ENCODE data around the gene BATF.

The BATF gene

GRCh38 chr14:75562489-75562888 is 40.2 kb downstream of the BATF start:
- ChIA-PET POLR2A (no interaction called here), CTCF (interaction anchor here (1.2 to 2.7 kb wide), 4 partner anchors 9 to 254 kb away, joined by 3 to 27 read pairs (median 12); no protein-coding TSS in a partner anchor)
- no peak for TF ChIP-seq ELF4 (IDR thresholded peaks at IDR 0.05)
- DNase-seq (ENCODE audit: extremely low spot score): no peak

- ChIA-PET POLR2A (no interaction called here), CTCF (interaction anchor here (0.5 kb wide), 1 partner anchor 269 kb away, joined by 4 read pairs; no protein-coding TSS in a partner anchor)
- DNase-seq (ENCODE audit: extremely low spot score): no peak
- TF ChIP-seq LEF1 (IDR thresholded peaks at IDR 0.05; ENCODE audit: borderline replicate concordance) (no peak), PKNOX1 (IDR thresholded peaks at IDR 0.05) (peak; percentile 34; the same call in 1 of the 2 replicates)
These were observed 41.7 kb downstream of the BATF start for GRCh38 chr14:75563931-75564330.

- ChIA-PET CTCF (no interaction called here), POLR2A (no interaction called here)
- DNase-seq (ENCODE audit: extremely low spot score): no peak
- TF ChIP-seq FOXM1 (IDR thresholded peaks at IDR 0.05; ENCODE audit: borderline replicate concordance): no peak
- TF ChIP-seq SP1 (IDR thresholded peaks at IDR 0.05): no peak
- no peak for TF ChIP-seq HDGF (IDR thresholded peaks at IDR 0.05; ENCODE audit: borderline replicate concordance)
- no peak for TF ChIP-seq TARDBP (IDR thresholded peaks at IDR 0.05)
- no peak for TF ChIP-seq FOXA1 (IDR thresholded peaks at IDR 0.05)
These were observed 42.8 kb downstream of the BATF start for GRCh38 chr14:75565056-75565455.

- TF ChIP-seq SP1 (IDR thresholded peaks at IDR 0.05): no peak
- no peak for TF ChIP-seq NFRKB (IDR thresholded peaks at IDR 0.05)
- TF ChIP-seq CTBP1 (IDR thresholded peaks at IDR 0.05; ENCODE audit: borderline replicate concordance): no peak
- TF ChIP-seq FOXK2 (IDR thresholded peaks at IDR 0.05): no peak
- TF ChIP-seq FOXM1 (IDR thresholded peaks at IDR 0.05; ENCODE audit: borderline replicate concordance): no peak
- no peak for TF ChIP-seq BHLHE40 (IDR thresholded peaks at IDR 0.05; ENCODE audit: borderline replicate concordance)
- no peak for TF ChIP-seq TARDBP (IDR thresholded peaks at IDR 0.05)
- TF ChIP-seq SUZ12 (IDR thresholded peaks at IDR 0.05): no peak
- no peak for TF ChIP-seq PKNOX1 (IDR thresholded peaks at IDR 0.05)
- TF ChIP-seq ELF4 (IDR thresholded peaks at IDR 0.05): no peak
- no peak for TF ChIP-seq ARNT (IDR thresholded peaks at IDR 0.05)
- TF ChIP-seq LEF1 (IDR thresholded peaks at IDR 0.05; ENCODE audit: borderline replicate concordance): no peak
- CTCF ChIA-PET: no interaction called here
- POLR2A ChIA-PET: no interaction called here
These were observed 44.1 kb downstream of the BATF start for GRCh38 chr14:75566321-75566720.

GRCh38 chr14:75566752-75567151 is 44.5 kb downstream of the BATF start:
- ChIA-PET POLR2A (no interaction called here), CTCF (no interaction called here)
- TF ChIP-seq TARDBP (IDR thresholded peaks at IDR 0.05): no peak
- no peak for DNase-seq (ENCODE audit: extremely low spot score)

More at GRCh38 chr14:75566321-75566720, 44.1 kb downstream of the BATF start:
- no peak for DNase-seq (ENCODE audit: extremely low spot score)

- no peak for TF ChIP-seq TARDBP (IDR thresholded peaks at IDR 0.05)
- no peak for TF ChIP-seq SUZ12 (IDR thresholded peaks at IDR 0.05)
- no peak for TF ChIP-seq CTBP1 (IDR thresholded peaks at IDR 0.05; ENCODE audit: borderline replicate concordance)
- TF ChIP-seq HDGF (IDR thresholded peaks at IDR 0.05; ENCODE audit: borderline replicate concordance): no peak
- no peak for TF ChIP-seq PKNOX1 (IDR thresholded peaks at IDR 0.05)
- TF ChIP-seq ARNT (IDR thresholded peaks at IDR 0.05): no peak
- no peak for TF ChIP-seq FOXA1 (IDR thresholded peaks at IDR 0.05)
- TF ChIP-seq FOXM1 (IDR thresholded peaks at IDR 0.05; ENCODE audit: borderline replicate concordance): no peak
- no peak for TF ChIP-seq L3MBTL2 (conservative IDR thresholded peaks at IDR 0.05)
- no peak for TF ChIP-seq ZNF384 (IDR thresholded peaks at IDR 0.05)
- TF ChIP-seq ELF4 (IDR thresholded peaks at IDR 0.05): no peak
- no peak for TF ChIP-seq NFRKB (IDR thresholded peaks at IDR 0.05)
- TF ChIP-seq SP1 (IDR thresholded peaks at IDR 0.05): no peak
- no peak for TF ChIP-seq FOXK2 (IDR thresholded peaks at IDR 0.05)
- TF ChIP-seq LEF1 (IDR thresholded peaks at IDR 0.05; ENCODE audit: borderline replicate concordance): no peak
- TF ChIP-seq BHLHE40 (IDR thresholded peaks at IDR 0.05; ENCODE audit: borderline replicate concordance): no peak
- ChIA-PET CTCF (no interaction called here), POLR2A (interaction anchor here (1.0 kb wide), 1 partner anchor 92 kb away, joined by 3 read pairs; the partner anchor contains the start of gene ERG28)
- no peak for DNase-seq (ENCODE audit: extremely low spot score)
These were observed 45.9 kb downstream of the BATF start for GRCh38 chr14:75568140-75568539.

- no peak for DNase-seq (ENCODE audit: extremely low spot score)
- POLR2A ChIA-PET: interaction anchor here (1.0 kb wide), 1 partner anchor 92 kb away, joined by 3 read pairs; the partner anchor contains the start of gene ERG28
- TF ChIP-seq L3MBTL2 (conservative IDR thresholded peaks at IDR 0.05) (no peak), SP1 (IDR thresholded peaks at IDR 0.05) (no peak), HDGF (IDR thresholded peaks at IDR 0.05; ENCODE audit: borderline replicate concordance) (no peak), BHLHE40 (IDR thresholded peaks at IDR 0.05; ENCODE audit: borderline replicate concordance) (no peak), PKNOX1 (IDR thresholded peaks at IDR 0.05) (no peak), ELF4 (IDR thresholded peaks at IDR 0.05) (no peak), ARNT (IDR thresholded peaks at IDR 0.05) (no peak), NFRKB (IDR thresholded peaks at IDR 0.05) (no peak), FOXM1 (IDR thresholded peaks at IDR 0.05; ENCODE audit: borderline replicate concordance) (no peak), FOXK2 (IDR thresholded peaks at IDR 0.05) (no peak), TARDBP (IDR thresholded peaks at IDR 0.05) (no peak), CTBP1 (IDR thresholded peaks at IDR 0.05; ENCODE audit: borderline replicate concordance) (no peak)
- CTCF ChIA-PET: interaction anchor here (0.7 kb wide), 1 partner anchor 80 kb away, joined by 3 read pairs; no protein-coding TSS in a partner anchor
These were observed 46.5 kb downstream of the BATF start for GRCh38 chr14:75568791-75569190.

All from HEK293T (cell line).